RPMI7951 (cell line): ENCODE data around the gene ESR1. TPM values are rescaled to one million over a fixed set of nuclear protein-coding genes. Genes with fewer than 3 reads are reported as not detected.

Experiments
- DNase-seq: peaks from one replicate; pipeline ENCODE4 v3.0.0-alpha.2; 2012; ENCODE audit warnings: low read depth
- total RNA-seq: library from RNA; depleted of rRNA; stranded (reverse); fragments of >200 nt; shearing (Covaris generic); gene quantifications from 2 replicates; pipeline ENCODE4 v1.2.3, GENCODE V29; 2014

Gene ESR1
- total RNA-seq, 1 experiment from 2014 or later: not detected

GRCh38 chr6:152094992-152095592 is 287.6 kb downstream of the ESR1 start:
- peak; percentile 100 for DNase-seq

GRCh38 chr6:152096863-152097496 is 289.5 kb downstream of the ESR1 start:
- peak; percentile 82 for DNase-seq

- DNase-seq: no peak
Observed at GRCh38 chr6:152098683-152099082, 291.2 kb downstream of the ESR1 start.

GRCh38 chr6:152099446-152100182 is 292.1 kb downstream of the ESR1 start:
- peak; percentile 73 for DNase-seq

GRCh38 chr6:152100183-152100618 is 292.7 kb downstream of the ESR1 start:
- DNase-seq: peak; percentile 93

GRCh38 chr6:152107973-152108372 is 300.5 kb downstream of the ESR1 start:
- no peak for DNase-seq

- peak; percentile 91 for DNase-seq
Observed at GRCh38 chr6:152110886-152111820, 303.7 kb downstream of the ESR1 start.

- DNase-seq: no peak
Observed at GRCh38 chr6:152112491-152113261, 305.2 kb downstream of the ESR1 start.

GRCh38 chr6:152117156-152118133 is 310.0 kb downstream of the ESR1 start:
- no peak for DNase-seq

GRCh38 chr6:152118224-152118623 is 310.7 kb downstream of the ESR1 start:
- DNase-seq: no peak

GRCh38 chr6:152118678-152119077 is 311.2 kb downstream of the ESR1 start:
- no peak for DNase-seq

- DNase-seq: no peak
Observed at GRCh38 chr6:152119831-152120230, 312.3 kb downstream of the ESR1 start.

GRCh38 chr6:152121910-152122309 is 314.4 kb downstream of the ESR1 start:
- DNase-seq: no peak

- DNase-seq: no peak
Observed at GRCh38 chr6:152122434-152122833, 315.0 kb downstream of the ESR1 start.

- DNase-seq: no peak
Observed at GRCh38 chr6:152123076-152123475, 315.6 kb downstream of the ESR1 start.

- DNase-seq: peak; percentile 61
Observed at GRCh38 chr6:152124429-152125074, 317.1 kb downstream of the ESR1 start.

GRCh38 chr6:152127432-152128165 is 320.1 kb downstream of the ESR1 start:
- DNase-seq: peak; percentile 28

GRCh38 chr6:152129691-152130151 is 322.2 kb downstream of the ESR1 start:
- DNase-seq: no peak
